ENCODE results near the gene IFT81. TPM values are rescaled to one million over a fixed set of nuclear protein-coding genes. Genes with fewer than 3 reads are reported as not detected.
A peak's percentile ranks its signal among the peaks of the same experiment; 100 is the strongest.

IFT81 gene
- total and polyA plus RNA-seq, 2 of the 13 experiments (the other 11 are each of a cell fraction or from before 2014, with no cell fraction given): 4.2 to 13.0 TPM

GRCh38 chr12:110079477-110080400 is 44.4 kb upstream of the IFT81 start (continued):
- TF ChIP-seq NPAS2 (CRISPR knock-in tag; IDR thresholded peaks at IDR 0.05; ENCODE audit: borderline replicate concordance) (no peak), CBX1 (IDR thresholded peaks at IDR 0.05; ENCODE audit: low read depth) (peak; percentile 58), ZNF891 (CRISPR knock-in tag; IDR thresholded peaks at IDR 0.05) (no peak; the same call in 1 of the 2 replicates), USF2 (IDR thresholded peaks at IDR 0.05; ENCODE audit: low read depth, low read length) (peak; percentile 86), USF2 (CRISPR knock-in tag; IDR thresholded peaks at IDR 0.05; ENCODE audit: borderline replicate concordance) (peak; percentile 90), MAFK (conservative IDR thresholded peaks at IDR 0.05 in 1 of 2, IDR thresholded peaks at IDR 0.05 in 1 of 2; ENCODE audit: low read length in 2 of 2) (no peak), GZF1 (CRISPR knock-in tag; IDR thresholded peaks at IDR 0.05) (no peak), ZNF746 (CRISPR knock-in tag; IDR thresholded peaks at IDR 0.05) (0 out of 2 replicates have a peak, but pooled peaks have one; percentile 36), ETS1 (CRISPR knock-in tag; IDR thresholded peaks at IDR 0.05) (no peak), HNF4A (CRISPR knock-in tag; IDR thresholded peaks at IDR 0.05) (peak; percentile 56), ZNF761 (CRISPR knock-in tag; conservative IDR thresholded peaks at IDR 0.05) (no peak), ZBTB49 (CRISPR knock-in tag; IDR thresholded peaks at IDR 0.05; ENCODE audit: borderline replicate concordance) (no peak), NAIF1 (CRISPR knock-in tag; IDR thresholded peaks at IDR 0.05; ENCODE audit: borderline replicate concordance) (no peak), DZIP1 (CRISPR knock-in tag; IDR thresholded peaks at IDR 0.05) (no peak; the same call in 1 of the 2 replicates), CENPBD1 (CRISPR knock-in tag; IDR thresholded peaks at IDR 0.05; ENCODE audit: borderline replicate concordance, low read depth) (0 out of 2 replicates have a peak, but pooled peaks have one; percentile 69), ZNF639 (CRISPR knock-in tag; conservative IDR thresholded peaks at IDR 0.05) (no peak), AKAP8 (CRISPR knock-in tag; IDR thresholded peaks at IDR 0.05) (no peak)

All from HepG2 (cell line).